Measurements from ENCODE around the gene APOA4.

- TF ChIP-seq, protein P1, sequence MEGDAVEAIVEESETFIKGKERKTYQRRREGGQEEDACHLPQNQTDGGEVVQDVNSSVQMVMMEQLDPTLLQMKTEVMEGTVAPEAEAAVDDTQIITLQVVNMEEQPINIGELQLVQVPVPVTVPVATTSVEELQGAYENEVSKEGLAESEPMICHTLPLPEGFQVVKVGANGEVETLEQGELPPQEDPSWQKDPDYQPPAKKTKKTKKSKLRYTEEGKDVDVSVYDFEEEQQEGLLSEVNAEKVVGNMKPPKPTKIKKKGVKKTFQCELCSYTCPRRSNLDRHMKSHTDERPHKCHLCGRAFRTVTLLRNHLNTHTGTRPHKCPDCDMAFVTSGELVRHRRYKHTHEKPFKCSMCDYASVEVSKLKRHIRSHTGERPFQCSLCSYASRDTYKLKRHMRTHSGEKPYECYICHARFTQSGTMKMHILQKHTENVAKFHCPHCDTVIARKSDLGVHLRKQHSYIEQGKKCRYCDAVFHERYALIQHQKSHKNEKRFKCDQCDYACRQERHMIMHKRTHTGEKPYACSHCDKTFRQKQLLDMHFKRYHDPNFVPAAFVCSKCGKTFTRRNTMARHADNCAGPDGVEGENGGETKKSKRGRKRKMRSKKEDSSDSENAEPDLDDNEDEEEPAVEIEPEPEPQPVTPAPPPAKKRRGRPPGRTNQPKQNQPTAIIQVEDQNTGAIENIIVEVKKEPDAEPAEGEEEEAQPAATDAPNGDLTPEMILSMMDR (IDR thresholded peaks at IDR 0.05), result no peak
- no peak for TF ChIP-seq EP300 (IDR thresholded peaks at IDR 0.05)
- TF ChIP-seq POLR2AphosphoS5 (IDR thresholded peaks at IDR 0.05), result no peak
- no peak for TF ChIP-seq POLR2A (IDR thresholded peaks at IDR 0.05)
These were observed 10.3 kb upstream of the APOA4 start for GRCh38 chr11:116833491-116833815.

Data from sigmoid colon (tissue), 4 donors.